ENCODE data around the gene SDK1.
"Not testable (repeated sequence)": the region's sequence is repeated elsewhere in the genome, so short reads cannot be mapped to it uniquely, and the experiment has no call there.

SDK1 gene

GRCh38 chr7:4203626-4204512, 902.8 kb downstream of the SDK1 start:
- H3K4me3 ChIP-seq (ENCODE audit: low read depth, low read length): no peak overlapping the region

GRCh38 chr7:4204513-4205165, 903.6 kb downstream of the SDK1 start:
- peak overlapping the region; percentile 14 for H3K4me3 ChIP-seq (ENCODE audit: low read depth, low read length)

GRCh38 chr7:4205828-4206227, 904.8 kb downstream of the SDK1 start:
- H3K4me3 ChIP-seq (ENCODE audit: low read depth, low read length): no peak overlapping the region

- no peak overlapping the region for H3K4me3 ChIP-seq (ENCODE audit: low read depth, low read length)
Measured at GRCh38 chr7:4207011-4207410, 906.0 kb downstream of the SDK1 start.

- H3K4me3 ChIP-seq (ENCODE audit: low read depth, low read length): no peak overlapping the region
Measured at GRCh38 chr7:4208086-4208485, 907.0 kb downstream of the SDK1 start.

- H3K4me3 ChIP-seq (ENCODE audit: low read depth, low read length): no peak overlapping the region
Measured at GRCh38 chr7:4208586-4208985, 907.5 kb downstream of the SDK1 start.

- H3K4me3 ChIP-seq (ENCODE audit: low read depth, low read length): no peak overlapping the region
Measured at GRCh38 chr7:4209126-4209525, 908.1 kb downstream of the SDK1 start.

DNA sequence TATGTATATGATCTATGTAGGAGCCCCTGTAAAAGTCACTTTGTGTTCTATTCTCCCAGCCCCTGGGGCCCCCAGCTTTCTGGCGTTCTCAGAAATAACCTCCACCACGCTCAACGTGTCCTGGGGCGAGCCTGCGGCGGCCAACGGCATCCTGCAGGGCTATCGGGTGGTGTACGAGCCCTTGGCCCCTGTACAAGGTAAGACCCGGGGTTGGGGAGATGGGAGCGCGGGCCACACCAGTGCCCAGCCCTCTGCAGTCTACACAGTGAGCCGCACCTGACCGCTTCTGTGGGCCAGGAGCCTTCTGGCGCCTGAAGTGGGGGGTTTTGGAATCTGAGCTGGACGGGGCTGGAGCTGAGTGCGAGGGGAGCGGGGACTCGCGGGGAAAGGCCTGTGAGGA, 908.9 kb downstream of the SDK1 start:
- no peak overlapping the region for H3K4me3 ChIP-seq (ENCODE audit: low read depth, low read length)

DNA sequence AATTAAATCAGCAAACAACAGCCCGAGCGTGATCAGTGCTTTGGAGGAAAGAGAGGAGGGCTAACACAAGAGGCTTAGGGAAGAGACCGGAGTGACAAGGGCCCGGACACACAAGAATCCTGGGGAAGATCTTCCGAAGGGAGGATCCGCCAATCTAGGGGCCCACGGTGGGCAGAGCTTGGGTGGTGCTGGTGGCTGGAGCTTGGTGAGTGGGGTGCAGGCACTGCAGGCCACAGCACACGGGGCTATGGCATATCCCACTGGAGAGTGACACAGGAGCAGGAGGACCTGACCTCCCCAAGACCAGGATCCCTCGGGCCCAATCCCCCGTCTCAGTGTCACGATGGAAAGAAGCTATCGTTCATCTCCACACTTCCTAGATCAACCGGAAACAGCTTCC, 909.8 kb downstream of the SDK1 start:
- no peak overlapping the region for H3K4me3 ChIP-seq (ENCODE audit: low read depth, low read length)

DNA sequence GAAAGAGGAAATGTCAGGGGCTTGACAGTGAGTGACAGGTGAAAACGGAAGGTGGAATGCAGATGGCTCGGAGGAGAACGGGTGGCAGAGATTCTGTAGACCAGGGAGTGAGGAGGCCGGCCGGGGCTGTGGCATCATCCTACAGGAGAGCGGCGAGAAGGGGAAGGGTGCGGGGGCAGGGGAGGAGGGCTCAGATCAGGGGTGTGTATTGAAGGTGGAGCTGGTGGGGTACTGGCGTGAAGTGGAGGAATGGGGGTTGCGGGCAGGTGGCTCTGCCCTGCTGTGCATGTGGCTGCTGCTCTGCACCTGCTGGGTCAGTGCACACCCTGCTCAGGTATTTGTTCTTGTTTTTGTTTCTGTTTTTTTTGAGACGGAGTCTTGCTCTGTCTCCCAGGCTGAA, 910.2 kb downstream of the SDK1 start:
- H3K4me3 ChIP-seq (ENCODE audit: low read depth, low read length): no peak overlapping the region

DNA sequence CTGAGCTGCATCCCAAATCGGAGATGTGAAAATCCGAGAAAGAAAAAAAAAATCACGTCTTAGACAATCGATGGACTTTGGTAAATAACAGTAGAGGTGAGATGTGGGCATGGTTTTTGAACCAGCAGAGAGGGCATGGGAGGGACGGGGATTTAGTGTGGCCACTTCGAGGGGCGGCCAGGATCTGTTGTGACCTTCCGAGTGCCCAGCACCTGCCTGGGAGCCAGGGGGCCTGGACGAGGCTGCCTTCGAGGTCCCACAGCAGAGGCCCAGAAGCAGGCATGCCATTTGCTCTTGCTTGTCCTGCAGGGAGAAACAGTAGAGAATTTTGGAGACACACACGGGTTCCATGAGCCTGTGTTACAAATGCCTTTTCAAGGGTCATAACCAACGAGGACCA, 911.3 kb downstream of the SDK1 start:
- H3K4me3 ChIP-seq (ENCODE audit: low read depth, low read length): no peak overlapping the region

GRCh38 chr7:4214291-4215155, 913.5 kb downstream of the SDK1 start:
- no peak overlapping the region for H3K4me3 ChIP-seq (ENCODE audit: low read depth, low read length)

DNA sequence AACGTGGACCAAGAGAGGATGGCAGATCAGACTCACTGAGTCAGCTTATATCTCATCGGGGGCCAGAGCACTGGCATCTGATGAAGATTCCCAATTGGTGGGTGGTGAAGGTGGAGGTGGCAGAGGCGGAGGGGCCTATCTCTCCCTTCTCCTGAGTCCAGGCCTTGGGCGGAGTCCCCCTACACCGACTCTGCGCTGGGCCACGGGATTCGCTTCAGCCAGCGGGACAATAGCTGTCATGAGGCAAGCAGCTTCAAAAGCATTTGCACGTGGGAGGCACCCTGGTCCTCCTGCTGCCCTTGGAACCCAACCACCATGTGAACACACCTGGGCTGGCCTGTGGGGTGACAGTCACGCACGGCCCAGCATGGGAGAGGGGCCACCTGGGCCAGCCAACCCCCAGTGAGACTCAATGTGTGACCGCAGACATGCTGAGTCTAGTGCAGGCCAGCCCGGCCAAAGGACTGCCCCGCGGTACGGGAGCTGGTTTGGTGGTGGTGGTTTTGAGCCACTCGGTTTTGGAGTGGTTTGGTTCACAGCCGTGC, 914.2 kb downstream of the SDK1 start:
- H3K4me3 ChIP-seq (ENCODE audit: low read depth, low read length): no peak overlapping the region

DNA sequence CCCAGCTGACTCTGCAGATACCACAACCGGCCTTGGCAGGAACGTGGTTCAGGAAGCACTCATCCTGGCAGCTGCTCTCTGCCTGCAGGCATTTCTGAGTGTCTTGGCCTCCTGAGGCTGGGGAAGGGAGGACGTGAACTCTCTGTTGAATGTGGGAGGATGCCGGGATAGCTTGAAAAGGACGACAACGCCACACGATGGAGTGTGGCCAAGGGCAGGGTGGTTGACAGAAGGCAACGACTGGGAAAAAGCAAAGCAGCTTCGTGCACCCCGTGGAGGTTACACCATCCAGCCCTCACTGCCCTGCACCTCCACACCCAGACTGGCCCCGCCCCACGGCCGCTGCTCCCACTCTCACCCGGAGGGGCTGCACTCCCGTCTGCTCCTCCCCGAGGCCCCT, 915.0 kb downstream of the SDK1 start:
- H3K4me3 ChIP-seq (ENCODE audit: low read depth, low read length): no peak overlapping the region

DNA sequence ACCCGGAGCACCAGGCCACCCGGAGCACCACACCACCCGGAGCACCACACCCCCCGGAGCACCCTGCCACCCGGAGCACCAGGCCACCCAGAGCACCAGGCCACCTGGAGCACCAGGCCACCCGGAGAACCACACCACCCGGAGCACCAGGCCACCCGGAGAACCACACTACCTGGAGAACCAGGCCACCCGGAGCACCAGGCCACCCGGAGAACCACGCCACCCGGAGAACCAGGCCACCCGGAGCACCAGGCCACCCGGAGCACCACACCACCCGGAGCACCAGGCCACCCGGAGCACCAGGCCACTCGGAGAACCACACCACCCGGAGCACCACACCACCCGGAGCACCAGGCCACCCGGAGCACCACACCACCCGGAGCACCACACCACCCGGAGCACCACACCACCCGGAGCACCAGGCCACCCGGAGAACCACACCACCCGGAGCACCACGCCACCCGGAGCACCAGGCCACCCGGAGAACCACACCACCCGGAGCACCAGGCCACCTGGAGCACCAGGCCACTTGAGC, 916.1 kb downstream of the SDK1 start:
- H3K4me3 ChIP-seq (ENCODE audit: low read depth, low read length): not testable (repeated sequence)

DNA sequence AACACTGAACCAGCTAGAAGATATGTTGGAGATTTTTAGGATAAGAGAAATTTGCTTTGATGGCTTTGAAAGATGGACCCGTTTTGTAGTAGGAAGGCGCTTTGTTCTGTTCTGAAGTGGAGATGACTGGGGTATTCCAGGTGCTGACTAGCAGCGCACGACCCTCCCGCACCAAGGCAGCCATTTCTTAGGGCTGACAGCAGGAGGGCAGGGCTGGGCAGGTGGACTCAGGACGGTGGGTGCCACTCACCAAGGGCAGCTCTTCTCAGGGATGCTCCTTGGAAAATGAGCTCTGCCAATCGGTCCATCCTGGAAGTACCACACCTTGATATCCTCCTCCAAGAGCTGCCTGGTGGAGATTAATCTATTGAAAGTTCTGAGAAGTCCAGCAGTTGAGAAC, 917.4 kb downstream of the SDK1 start:
- no peak overlapping the region for H3K4me3 ChIP-seq (ENCODE audit: low read depth, low read length)

DNA sequence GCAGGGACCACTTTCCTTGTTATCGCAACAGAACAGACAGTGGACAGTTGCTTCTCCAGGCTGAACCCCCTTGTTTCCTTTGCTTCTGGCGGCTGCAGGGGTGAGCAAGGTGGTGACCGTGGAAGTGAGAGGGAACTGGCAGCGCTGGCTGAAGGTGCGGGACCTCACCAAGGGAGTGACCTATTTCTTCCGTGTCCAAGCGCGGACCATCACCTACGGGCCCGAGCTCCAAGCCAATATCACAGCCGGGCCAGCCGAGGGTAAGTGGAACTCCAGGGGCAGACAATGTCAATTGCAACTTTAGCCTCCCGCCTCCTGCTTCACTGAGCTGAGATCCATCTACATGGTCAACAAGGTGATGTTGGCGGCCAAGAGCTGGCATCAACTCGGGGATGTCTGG, 919.0 kb downstream of the SDK1 start:
- H3K4me3 ChIP-seq (ENCODE audit: low read depth, low read length): no peak overlapping the region

DNA sequence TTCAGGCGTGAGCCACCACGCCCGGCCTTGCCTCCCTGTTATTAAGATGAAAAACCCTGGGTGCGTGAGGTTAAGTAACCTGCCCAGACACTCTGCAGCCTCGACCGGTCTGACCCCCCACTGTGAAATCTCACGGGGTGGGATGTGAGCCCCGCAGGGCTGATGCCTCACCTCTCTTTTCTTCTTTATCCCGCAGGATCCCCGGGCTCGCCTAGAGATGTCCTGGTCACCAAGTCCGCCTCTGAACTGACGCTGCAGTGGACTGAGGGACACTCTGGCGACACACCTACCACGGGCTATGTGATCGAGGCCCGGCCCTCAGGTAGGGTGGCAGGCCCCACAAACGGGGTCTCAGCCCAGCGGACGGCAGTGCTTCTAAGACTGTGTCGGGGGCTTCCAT, 920.0 kb downstream of the SDK1 start:
- H3K4me3 ChIP-seq (ENCODE audit: low read depth, low read length): no peak overlapping the region

- H3K4me3 ChIP-seq (ENCODE audit: low read depth, low read length): no peak overlapping the region
Measured at GRCh38 chr7:4222676-4223075, 921.6 kb downstream of the SDK1 start.

GRCh38 chr7:4225361-4225771, 924.3 kb downstream of the SDK1 start:
- no peak overlapping the region for H3K4me3 ChIP-seq (ENCODE audit: low read depth, low read length)

All from iPS-11a (cell line).